GM12878 (cell line): ENCODE measurements around the gene AIRE. TPM values are rescaled to one million over a fixed set of nuclear protein-coding genes. Genes with fewer than 3 reads are reported as not detected.
A peak's percentile ranks its signal among the peaks of the same experiment; 100 is the strongest.

Experiments
- BHLHE40 ChIP-seq, 2 experiments: fragments of 450-650 bp in 1 of 2; IDR thresholded peaks; 2 replicates each; pipeline ENCODE4 v1.6.1; 2011 to 2017; ENCODE audit warnings: low read depth in 2 of 2, borderline replicate concordance in 1 of 2, improper control_type of control experiment in 1 of 2, low read length in 1 of 2, mild to moderate bottlenecking in 1 of 2
- BRCA1 ChIP-seq: IDR thresholded peaks from 2 replicates; pipeline ENCODE4 v1.6.1; 2011; ENCODE audit warnings: low read depth, low read length, improper control_type of control experiment
- CEBPB ChIP-seq, 2 experiments: fragments of 150-350 bp in 1 of 2; IDR thresholded peaks; 2 replicates each; pipeline ENCODE4 v1.6.1; 2012 to 2014; ENCODE audit warnings: low read depth in 2 of 2, low read length in 2 of 2, borderline replicate concordance in 1 of 2, inconsistent platforms in 1 of 2
- MYB ChIP-seq: fragments of 150-350 bp; IDR thresholded peaks from 2 replicates; pipeline ENCODE4 v1.6.1; 2014; ENCODE audit warnings: mild to moderate bottlenecking, low read depth, low read length, borderline replicate concordance
- POLR2AphosphoS5 ChIP-seq: IDR thresholded peaks from 2 replicates; pipeline ENCODE4 v1.6.1; 2011; ENCODE audit warnings: mild to moderate bottlenecking, low read length, inconsistent platforms
- RELA ChIP-seq: fragments of 450-650 bp; IDR thresholded peaks from 2 replicates; pipeline ENCODE4 v1.8.0; 2014; ENCODE audit warnings: borderline replicate concordance; ENCODE audit not compliant: partially characterized antibody
- REST ChIP-seq: IDR thresholded peaks from 2 replicates; pipeline ENCODE4 v1.6.1; 2012; ENCODE audit warnings: mild to moderate bottlenecking, low read depth, low read length
- polyA plus RNA-seq, 11 experiments: library from polyadenylated mRNA; depleted of rRNA in 4 of 11; unstranded in 6 of 11; stranded (reverse) in 5 of 11; fragments of >200 nt; fragmentation: Nextera tagmentation in 4 of 11; fragmentation: Illumina TruSeq in 1 of 11; extraction: Ambion mirVana in 4 of 11; extraction: Trizol in 1 of 11; gene quantifications; 1 replicate in 1 of 11; 2 replicates in 10 of 11; pipeline versions ENCODE4 v1.2.1 to v1.2.3, GENCODE V29; 2011 to 2016; ENCODE audit warnings: inconsistent platforms in 2 of 11, missing spikeins in 2 of 11, low read depth in 1 of 11
- total RNA-seq, 4 experiments: library from RNA; depleted of rRNA in 3 of 4; stranded (reverse); fragments of >200 nt in 3 of 4; fragmentation: Illumina TruSeq in 1 of 4; extraction: Trizol in 1 of 4; gene quantifications; 2 replicates each; pipeline versions ENCODE4 v1.2.1 to v1.2.3, GENCODE V29; 2013 to 2021

AIRE gene
- total and polyA plus RNA-seq, 10 of the 15 experiments (the other 5 are each of a cell fraction or from before 2014, with no cell fraction given), result 0.05 to 0.10 TPM; not detected in 8

GRCh38 chr21:44337941-44338895, 52.5 kb downstream of the AIRE start (continued):
- TF ChIP-seq RELA (no peak), BHLHE40 (IDR thresholded peaks at IDR 0.05; ENCODE audit: borderline replicate concordance in 1 of 2, low read depth in 2 of 2, low read length in 1 of 2) (peak in 1 of 2 experiments; percentile 6; a peak in 1 of 4 replicates), REST (no peak), MYB (no peak), BRCA1 (no peak), CEBPB (IDR thresholded peaks at IDR 0.05; ENCODE audit: borderline replicate concordance in 1 of 2, low read depth in 2 of 2, low read length in 2 of 2) (no peak), POLR2AphosphoS5 (no peak)
- TF ChIP-seq, all 136 proteins: peak for 6
